Neutrophil (primary cell): ENCODE data around the gene TUBA4B.
"Not testable (repeated sequence)": the region's sequence is repeated elsewhere in the genome, so short reads cannot be mapped to it uniquely, and the experiment has no call there.

Source experiments
- H3K27ac ChIP-seq: fragments of 200-600 bp; sonication (generic); 2 replicates; pipeline ENCODE4 v1.5.1; 2016; ENCODE audit warnings: mild to moderate bottlenecking, moderate library complexity
- H3K27me3 ChIP-seq: fragments of 200-600 bp; sonication (generic); 2 replicates; pipeline ENCODE4 v1.6.0; 2016; ENCODE audit warnings: mild to moderate bottlenecking
- H3K36me3 ChIP-seq: fragments of 200-600 bp; sonication (generic); 2 replicates; pipeline ENCODE4 v1.5.1; 2017
- H3K4me1 ChIP-seq, 2 experiments: fragments of 200-600 bp in 1 of 2; sonication (generic) in 1 of 2; 1 replicate in 1 of 2; 2 replicates in 1 of 2; pipeline versions ENCODE4 v1.5.1 to v1.6.1; 2013 to 2016; ENCODE audit warnings: low read depth in 1 of 2, low read length in 1 of 2, mild to moderate bottlenecking in 1 of 2, moderate library complexity in 1 of 2; ENCODE audit not compliant: control insufficient read depth in 1 of 2, insufficient read depth in 1 of 2
- H3K4me3 ChIP-seq, 2 experiments: fragments of 200-600 bp in 1 of 2; sonication (generic) in 1 of 2; 1 replicate in 1 of 2; 2 replicates in 1 of 2; pipeline ENCODE4 v1.5.1; 2013 to 2016; ENCODE audit warnings: low read depth in 1 of 2, low read length in 1 of 2, mild to moderate bottlenecking in 1 of 2, moderate library complexity in 1 of 2
- H3K9me3 ChIP-seq: fragments of 200-600 bp; sonication (generic); 2 replicates; pipeline ENCODE4 v1.5.1; 2016
- CTCF ChIP-seq: fragments of 200-600 bp; sonication (generic); IDR thresholded peaks from 2 replicates; pipeline ENCODE4 v1.5.1; 2016; ENCODE audit warnings: antibody characterized with exemption

The TUBA4B gene

GRCh38 chr2:219285894-219286425 lies 32.9 kb downstream of the TUBA4B start:
- Histone ChIP-seq H3K27ac (no peak overlapping the region), H3K27me3 (peaks cover 12% of the 10 kb centered on the region), H3K4me3 (no peak overlapping the region), H3K4me1 (peaks cover 0 to 1% of the 10 kb centered on the region in 2 experiments), H3K9me3 (no peaks in the 10 kb centered on the region), H3K36me3 (peaks cover 60% of the 10 kb centered on the region)
- TF ChIP-seq CTCF = no peak

GRCh38 chr2:219286436-219287115 lies 33.5 kb downstream of the TUBA4B start:
- H3K4me1 ChIP-seq = no peaks in the 10 kb centered on the region
- H3K9me3 ChIP-seq = no peaks in the 10 kb centered on the region
- H3K27me3 ChIP-seq = peaks cover 18% of the 10 kb centered on the region
- no peak for TF ChIP-seq CTCF
- peaks cover 54% of the 10 kb centered on the region for H3K36me3 ChIP-seq
- H3K27ac ChIP-seq = no peak overlapping the region
- no peak overlapping the region for H3K4me3 ChIP-seq

GRCh38 chr2:219287116-219287440 lies 34.0 kb downstream of the TUBA4B start:
- H3K4me1 ChIP-seq, H3K9me3 ChIP-seq, H3K4me3 ChIP-seq, H3K27ac ChIP-seq: not testable (repeated sequence)
- peaks cover 49% of the 10 kb centered on the region for H3K36me3 ChIP-seq
- peaks cover 23% of the 10 kb centered on the region for H3K27me3 ChIP-seq

- Histone ChIP-seq H3K9me3 (no peaks in the 10 kb centered on the region), H3K4me1 (no peaks in the 10 kb centered on the region), H3K27me3 (peaks cover 30% of the 10 kb centered on the region), H3K36me3 (peaks cover 43% of the 10 kb centered on the region), H3K27ac (no peak overlapping the region), H3K4me3 (no peak overlapping the region)
- no peak for TF ChIP-seq CTCF
Observed at GRCh38 chr2:219287580-219288265, 34.7 kb downstream of the TUBA4B start.

GRCh38 chr2:219289195-219289536 lies 36.1 kb downstream of the TUBA4B start:
- Histone ChIP-seq H3K9me3 (no peaks in the 10 kb centered on the region), H3K27ac (no peak overlapping the region), H3K4me3 (no peak overlapping the region), H3K36me3 (peaks cover 28% of the 10 kb centered on the region), H3K27me3 (peaks cover 44% of the 10 kb centered on the region), H3K4me1 (peaks cover 0 to 3% of the 10 kb centered on the region in 2 experiments)
- no peak for TF ChIP-seq CTCF
